ACHN (cell line): ENCODE measurements around the gene HIRIP3.

Source experiments
- DNase-seq: peaks from one replicate; pipeline ENCODE4 v3.0.0-alpha.2; 2015
- in situ Hi-C: cut with HindIII; loops from 2 replicates; pipeline ENCODE4 v1.10.0; 2017; ENCODE audit warnings: low sequenced_read_pairs, low pct_ligation_motif_present, low pct_unique_long_range_greater_than_20kb

The HIRIP3 gene

GRCh38 chr16:30003670-30004423, 8.4 kb upstream of the HIRIP3 start:
- in situ Hi-C loops, result no loop called here
- no peak for DNase-seq

GRCh38 chr16:30002614-30003346, 7.4 kb upstream of the HIRIP3 start:
- no peak for DNase-seq
- in situ Hi-C loops, result no loop called here

- DNase-seq, result no peak
- in situ Hi-C loops, result no loop called here
These were observed 5.6 kb upstream of the HIRIP3 start for GRCh38 chr16:30000735-30001631.

GRCh38 chr16:29999605-30000004, 4.2 kb upstream of the HIRIP3 start:
- in situ Hi-C loops, result no loop called here
- no peak for DNase-seq

GRCh38 chr16:29996766-29997250, 1.4 kb upstream of the HIRIP3 start:
- DNase-seq, result no peak
- in situ Hi-C loops, result no loop called here

- peak; percentile 98 for DNase-seq
- in situ Hi-C loops, result no loop called here
These were observed 721 bp upstream of the HIRIP3 start, which contains the start of gene INO80E for GRCh38 chr16:29995911-29996765. Gene INO80E (plus strand): TSS chr16:29996241. CDS start chr16:29996311, 70 bp downstream.

GRCh38 chr16:29994600-29995323, 655 bp downstream of the HIRIP3 start:
- DNase-seq, result peak; percentile 45
- in situ Hi-C loops, result no loop called here

- in situ Hi-C loops, result no loop called here
- no peak for DNase-seq
These were observed 1.4 kb downstream of the HIRIP3 start for GRCh38 chr16:29993903-29994599.

GRCh38 chr16:29993191-29993902, 2.1 kb downstream of the HIRIP3 start:
- DNase-seq, result no peak
- in situ Hi-C loops, result no loop called here

GRCh38 chr16:29992344-29992967, 3.0 kb downstream of the HIRIP3 start:
- in situ Hi-C loops, result no loop called here

GRCh38 chr16:29991571-29991904, 3.9 kb downstream of the HIRIP3 start:
- DNase-seq, result no peak
- in situ Hi-C loops, result no loop called here

More at GRCh38 chr16:29992344-29992967, 3.0 kb downstream of the HIRIP3 start:
- DNase-seq, result no peak

GRCh38 chr16:29990883-29991570, 4.4 kb downstream of the HIRIP3 start:
- no peak for DNase-seq
- in situ Hi-C loops, result no loop called here

- no peak for DNase-seq
- in situ Hi-C loops, result no loop called here
These were observed 5.4 kb downstream of the HIRIP3 start for GRCh38 chr16:29990034-29990433.

GRCh38 chr16:29989111-29989858, 6.1 kb downstream of the HIRIP3 start:
- in situ Hi-C loops, result no loop called here
- no peak for DNase-seq
